ENCODE measurements around the gene RPA1.

DNA sequence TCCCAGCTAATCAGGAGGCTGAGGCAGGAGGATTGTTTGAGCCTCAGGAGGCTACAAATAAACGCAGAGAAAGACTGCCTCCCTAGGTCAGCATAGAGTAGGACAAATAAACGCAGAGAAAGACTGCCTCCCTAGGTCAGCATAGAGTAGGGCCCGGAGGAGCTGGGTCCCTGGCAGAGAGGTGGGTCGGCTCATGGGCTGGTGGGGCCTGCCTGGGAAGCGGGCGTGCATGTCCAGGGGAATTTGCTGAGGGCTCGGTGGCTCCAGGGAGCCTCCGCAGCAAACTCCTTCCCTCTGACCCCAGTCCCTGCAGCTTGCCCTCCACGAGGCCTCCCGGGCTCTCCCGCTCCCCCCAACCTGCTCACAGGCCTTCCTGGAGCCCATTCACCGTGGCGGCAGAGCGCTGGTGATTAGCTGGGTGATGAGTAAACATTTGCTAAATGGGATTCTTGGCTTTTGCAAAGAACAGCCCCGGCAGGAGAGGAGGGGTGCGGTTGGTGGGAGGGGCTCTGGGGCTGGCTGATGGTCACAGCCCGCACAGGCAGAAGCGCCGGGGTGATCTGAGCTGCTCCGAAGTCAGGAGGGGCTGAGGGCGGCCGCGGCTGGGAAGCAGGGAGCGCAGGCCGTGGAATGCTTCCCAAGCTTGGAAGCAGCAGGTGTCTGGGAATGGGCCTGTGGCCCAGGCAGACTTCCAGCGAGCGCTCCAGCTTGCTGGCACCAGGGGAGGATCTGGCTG lies 102.2 kb downstream of the RPA1 start:
- TF ChIP-seq, protein P1, sequence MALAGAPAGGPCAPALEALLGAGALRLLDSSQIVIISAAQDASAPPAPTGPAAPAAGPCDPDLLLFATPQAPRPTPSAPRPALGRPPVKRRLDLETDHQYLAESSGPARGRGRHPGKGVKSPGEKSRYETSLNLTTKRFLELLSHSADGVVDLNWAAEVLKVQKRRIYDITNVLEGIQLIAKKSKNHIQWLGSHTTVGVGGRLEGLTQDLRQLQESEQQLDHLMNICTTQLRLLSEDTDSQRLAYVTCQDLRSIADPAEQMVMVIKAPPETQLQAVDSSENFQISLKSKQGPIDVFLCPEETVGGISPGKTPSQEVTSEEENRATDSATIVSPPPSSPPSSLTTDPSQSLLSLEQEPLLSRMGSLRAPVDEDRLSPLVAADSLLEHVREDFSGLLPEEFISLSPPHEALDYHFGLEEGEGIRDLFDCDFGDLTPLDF (CRISPR knock-in tag; IDR thresholded peaks at IDR 0.05): no peak
- no peak for TF ChIP-seq ZNF232 (CRISPR knock-in tag; IDR thresholded peaks at IDR 0.05)
- TF ChIP-seq ZNF263 (CRISPR knock-in tag; IDR thresholded peaks at IDR 0.05; ENCODE audit: low read depth): no peak
- TF ChIP-seq, protein P2, sequence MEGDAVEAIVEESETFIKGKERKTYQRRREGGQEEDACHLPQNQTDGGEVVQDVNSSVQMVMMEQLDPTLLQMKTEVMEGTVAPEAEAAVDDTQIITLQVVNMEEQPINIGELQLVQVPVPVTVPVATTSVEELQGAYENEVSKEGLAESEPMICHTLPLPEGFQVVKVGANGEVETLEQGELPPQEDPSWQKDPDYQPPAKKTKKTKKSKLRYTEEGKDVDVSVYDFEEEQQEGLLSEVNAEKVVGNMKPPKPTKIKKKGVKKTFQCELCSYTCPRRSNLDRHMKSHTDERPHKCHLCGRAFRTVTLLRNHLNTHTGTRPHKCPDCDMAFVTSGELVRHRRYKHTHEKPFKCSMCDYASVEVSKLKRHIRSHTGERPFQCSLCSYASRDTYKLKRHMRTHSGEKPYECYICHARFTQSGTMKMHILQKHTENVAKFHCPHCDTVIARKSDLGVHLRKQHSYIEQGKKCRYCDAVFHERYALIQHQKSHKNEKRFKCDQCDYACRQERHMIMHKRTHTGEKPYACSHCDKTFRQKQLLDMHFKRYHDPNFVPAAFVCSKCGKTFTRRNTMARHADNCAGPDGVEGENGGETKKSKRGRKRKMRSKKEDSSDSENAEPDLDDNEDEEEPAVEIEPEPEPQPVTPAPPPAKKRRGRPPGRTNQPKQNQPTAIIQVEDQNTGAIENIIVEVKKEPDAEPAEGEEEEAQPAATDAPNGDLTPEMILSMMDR (IDR thresholded peaks at IDR 0.05): no peak
- TF ChIP-seq CREB1 (CRISPR knock-in tag; IDR thresholded peaks at IDR 0.05): no peak
- TF ChIP-seq, protein P3, sequence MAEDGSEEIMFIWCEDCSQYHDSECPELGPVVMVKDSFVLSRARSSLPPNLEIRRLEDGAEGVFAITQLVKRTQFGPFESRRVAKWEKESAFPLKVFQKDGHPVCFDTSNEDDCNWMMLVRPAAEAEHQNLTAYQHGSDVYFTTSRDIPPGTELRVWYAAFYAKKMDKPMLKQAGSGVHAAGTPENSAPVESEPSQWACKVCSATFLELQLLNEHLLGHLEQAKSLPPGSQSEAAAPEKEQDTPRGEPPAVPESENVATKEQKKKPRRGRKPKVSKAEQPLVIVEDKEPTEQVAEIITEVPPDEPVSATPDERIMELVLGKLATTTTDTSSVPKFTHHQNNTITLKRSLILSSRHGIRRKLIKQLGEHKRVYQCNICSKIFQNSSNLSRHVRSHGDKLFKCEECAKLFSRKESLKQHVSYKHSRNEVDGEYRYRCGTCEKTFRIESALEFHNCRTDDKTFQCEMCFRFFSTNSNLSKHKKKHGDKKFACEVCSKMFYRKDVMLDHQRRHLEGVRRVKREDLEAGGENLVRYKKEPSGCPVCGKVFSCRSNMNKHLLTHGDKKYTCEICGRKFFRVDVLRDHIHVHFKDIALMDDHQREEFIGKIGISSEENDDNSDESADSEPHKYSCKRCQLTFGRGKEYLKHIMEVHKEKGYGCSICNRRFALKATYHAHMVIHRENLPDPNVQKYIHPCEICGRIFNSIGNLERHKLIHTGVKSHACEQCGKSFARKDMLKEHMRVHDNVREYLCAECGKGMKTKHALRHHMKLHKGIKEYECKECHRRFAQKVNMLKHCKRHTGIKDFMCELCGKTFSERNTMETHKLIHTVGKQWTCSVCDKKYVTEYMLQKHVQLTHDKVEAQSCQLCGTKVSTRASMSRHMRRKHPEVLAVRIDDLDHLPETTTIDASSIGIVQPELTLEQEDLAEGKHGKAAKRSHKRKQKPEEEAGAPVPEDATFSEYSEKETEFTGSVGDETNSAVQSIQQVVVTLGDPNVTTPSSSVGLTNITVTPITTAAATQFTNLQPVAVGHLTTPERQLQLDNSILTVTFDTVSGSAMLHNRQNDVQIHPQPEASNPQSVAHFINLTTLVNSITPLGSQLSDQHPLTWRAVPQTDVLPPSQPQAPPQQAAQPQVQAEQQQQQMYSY (CRISPR knock-in tag; IDR thresholded peaks at IDR 0.05): no peak
- TF ChIP-seq, protein P4, sequence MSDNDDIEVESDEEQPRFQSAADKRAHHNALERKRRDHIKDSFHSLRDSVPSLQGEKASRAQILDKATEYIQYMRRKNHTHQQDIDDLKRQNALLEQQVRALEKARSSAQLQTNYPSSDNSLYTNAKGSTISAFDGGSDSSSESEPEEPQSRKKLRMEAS (CRISPR knock-in tag; IDR thresholded peaks at IDR 0.05): no peak
- no peak for TF ChIP-seq ELF4 (CRISPR knock-in tag; IDR thresholded peaks at IDR 0.05; ENCODE audit: low read depth)
- TF ChIP-seq, protein P5, sequence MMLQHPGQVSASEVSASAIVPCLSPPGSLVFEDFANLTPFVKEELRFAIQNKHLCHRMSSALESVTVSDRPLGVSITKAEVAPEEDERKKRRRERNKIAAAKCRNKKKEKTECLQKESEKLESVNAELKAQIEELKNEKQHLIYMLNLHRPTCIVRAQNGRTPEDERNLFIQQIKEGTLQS (CRISPR knock-in tag; conservative IDR thresholded peaks at IDR 0.05): no peak
- no peak for TF ChIP-seq JUN (CRISPR knock-in tag; IDR thresholded peaks at IDR 0.05)
- TF ChIP-seq, protein P6, sequence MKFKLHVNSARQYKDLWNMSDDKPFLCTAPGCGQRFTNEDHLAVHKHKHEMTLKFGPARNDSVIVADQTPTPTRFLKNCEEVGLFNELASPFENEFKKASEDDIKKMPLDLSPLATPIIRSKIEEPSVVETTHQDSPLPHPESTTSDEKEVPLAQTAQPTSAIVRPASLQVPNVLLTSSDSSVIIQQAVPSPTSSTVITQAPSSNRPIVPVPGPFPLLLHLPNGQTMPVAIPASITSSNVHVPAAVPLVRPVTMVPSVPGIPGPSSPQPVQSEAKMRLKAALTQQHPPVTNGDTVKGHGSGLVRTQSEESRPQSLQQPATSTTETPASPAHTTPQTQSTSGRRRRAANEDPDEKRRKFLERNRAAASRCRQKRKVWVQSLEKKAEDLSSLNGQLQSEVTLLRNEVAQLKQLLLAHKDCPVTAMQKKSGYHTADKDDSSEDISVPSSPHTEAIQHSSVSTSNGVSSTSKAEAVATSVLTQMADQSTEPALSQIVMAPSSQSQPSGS (CRISPR knock-in tag; IDR thresholded peaks at IDR 0.05; ENCODE audit: borderline replicate concordance, low read depth): no peak

Data from WTC11 (cell line).